CD4-positive, alpha-beta T cell (primary cell): ENCODE results near the gene LSG1. TPM values are rescaled to one million over a fixed set of nuclear protein-coding genes. Genes with fewer than 3 reads are reported as not detected.

Experiments
- ATAC-seq: fragments of 200-7000 bp; cut with Tn5 transposase; one replicate; pipeline ENCODE4 v1.10.0; 2022; ENCODE audit warnings: mild to moderate bottlenecking; ENCODE audit not compliant: poor library complexity
- CTCF ChIA-PET: fragments of 350-600 bp; sonication (Branson Sonifier 250); formaldehyde crosslinking; loops from one replicate; lab custom pipeline; 2021; ENCODE audit warnings: antibody characterized with exemption, inconsistent platforms; lab: Charles Lee
- POLR2A ChIA-PET: fragments of 350-600 bp; sonication (Branson Sonifier 250); formaldehyde crosslinking; loops from one replicate; lab custom pipeline; 2021; ENCODE audit warnings: antibody characterized with exemption, inconsistent platforms; lab: Charles Lee
- DNase-seq, 14 experiments: peaks; one replicate each; pipeline ENCODE4 v3.0.0-alpha.2; 2013 to 2020; ENCODE audit warnings: mixed read lengths in 2 of 14
- H3K27ac ChIP-seq, 2 donors: one replicate each; pipeline versions ENCODE4 v1.5.1 to v1.7.0; 2013; ENCODE audit warnings: low read length in 2 of 2, low read depth in 1 of 2, mild to moderate bottlenecking in 1 of 2
- H3K27me3 ChIP-seq, 2 experiments: 1 replicate in 1 of 2; 2 replicates in 1 of 2; pipeline versions ENCODE4 v1.6.1 to v1.7.0; 2013; ENCODE audit warnings: low read length in 2 of 2, control low read depth in 1 of 2, mild to moderate bottlenecking in 1 of 2, moderate library complexity in 1 of 2; ENCODE audit not compliant: insufficient read depth in 2 of 2, control insufficient read depth in 1 of 2
- H3K36me3 ChIP-seq: one replicate; pipeline ENCODE4 v1.6.1; 2013; ENCODE audit warnings: low read length, control low read depth; ENCODE audit not compliant: insufficient read depth
- H3K4me1 ChIP-seq: one replicate; pipeline ENCODE4 v1.6.1; 2013; ENCODE audit warnings: low read length, control low read depth; ENCODE audit not compliant: insufficient read depth
- H3K4me3 ChIP-seq: one replicate; pipeline ENCODE4 v1.5.1; 2013; ENCODE audit warnings: mild to moderate bottlenecking, low read length, moderate library complexity
- H3K9me3 ChIP-seq, 2 experiments: 1 replicate in 1 of 2; 2 replicates in 1 of 2; pipeline versions ENCODE4 v1.6.1 to v1.7.0; 2013; ENCODE audit warnings: low read length in 2 of 2, mild to moderate bottlenecking in 2 of 2, control low read depth in 1 of 2, moderate library complexity in 1 of 2; ENCODE audit not compliant: control insufficient read depth in 1 of 2, insufficient read depth in 1 of 2
- H3K27ac Mint-ChIP-seq: one replicate; pipeline ENCODE4 v1.8.0; 2020; ENCODE audit warnings: mixed read lengths
- H3K27me3 Mint-ChIP-seq: one replicate; pipeline ENCODE4 v1.8.0; 2021; ENCODE audit warnings: mixed read lengths
- H3K36me3 Mint-ChIP-seq: one replicate; pipeline ENCODE4 v1.8.0; 2021; ENCODE audit warnings: low read depth, mixed read lengths
- H3K4me1 Mint-ChIP-seq: one replicate; pipeline ENCODE4 v1.8.0; 2021; ENCODE audit warnings: low read depth, mixed read lengths
- H3K4me3 Mint-ChIP-seq: one replicate; pipeline ENCODE4 v1.8.0; 2020; ENCODE audit warnings: mild to moderate bottlenecking, mixed read lengths
- H3K9me3 Mint-ChIP-seq: one replicate; pipeline ENCODE4 v1.8.0; 2020; ENCODE audit warnings: mixed read lengths
- CTCF ChIP-seq: fragments of 200-600 bp; IDR thresholded peaks from one replicate; pipeline ENCODE4 v1.8.0; 2022; ENCODE audit warnings: antibody characterized with exemption, mild to moderate bottlenecking
- intact Hi-C, 2 experiments: fragments of 100-400 bp; cut with DNase I in 1 of 2; cut with micrococcal nuclease in 1 of 2; formaldehyde crosslinking; loops; one replicate each; pipeline versions ENCODE4 v1.15.1 to v1.9.0; 2023 to 2025; cut with DNase I, micrococcal nuclease
- total RNA-seq, 174 experiments: library from RNA in 2 of 174; stranded (reverse) in 2 of 174; gene quantifications; one replicate each; pipeline ENCODE4 v1.2.3 and lab custom pipeline; 2021 to 2026

The LSG1 gene
- total RNA-seq, 2 experiments from 2014 or later, result 37.9 to 44.6 TPM

- intact Hi-C loops, result no loop called here
- peaks cover 28% of the 10 kb centered on the region for H3K27me3 Mint-ChIP-seq
- peak overlapping the region; percentile 70 for H3K27ac Mint-ChIP-seq
- Histone ChIP-seq H3K27me3 (no peaks in the 10 kb centered on the region), H3K36me3 (no peaks in the 10 kb centered on the region), H3K4me1 (peaks cover 61% of the 10 kb centered on the region), H3K27ac (no peak overlapping the region), H3K4me3 (peak overlapping the region; percentile 74), H3K9me3 (no peaks in the 10 kb centered on the region)
- CTCF ChIA-PET, result interaction anchor here (1.7 to 4.1 kb wide), 4 partner anchors 11 to 584 kb away, joined by 5 to 32 read pairs (median 12); partner anchors contain the start of genes LSG1 and XXYLT1
- POLR2A ChIA-PET, result interaction anchor here (0.8 to 3.7 kb wide), 5 partner anchors 14 to 585 kb away, joined by 3 to 71 read pairs (median 5); partner anchors contain the start of genes LSG1 and XXYLT1
- H3K4me1 Mint-ChIP-seq, result peaks cover 50% of the 10 kb centered on the region
- H3K4me3 Mint-ChIP-seq, result peak overlapping the region; percentile 95
- no peaks in the 10 kb centered on the region for H3K36me3 Mint-ChIP-seq
- TF ChIP-seq CTCF, result no peak
- H3K9me3 Mint-ChIP-seq, result no peaks in the 10 kb centered on the region
- no peak for DNase-seq
- ATAC-seq, result no peak
These were observed 14.4 kb upstream of the LSG1 start for GRCh38 chr3:194686414-194686815.

DNA sequence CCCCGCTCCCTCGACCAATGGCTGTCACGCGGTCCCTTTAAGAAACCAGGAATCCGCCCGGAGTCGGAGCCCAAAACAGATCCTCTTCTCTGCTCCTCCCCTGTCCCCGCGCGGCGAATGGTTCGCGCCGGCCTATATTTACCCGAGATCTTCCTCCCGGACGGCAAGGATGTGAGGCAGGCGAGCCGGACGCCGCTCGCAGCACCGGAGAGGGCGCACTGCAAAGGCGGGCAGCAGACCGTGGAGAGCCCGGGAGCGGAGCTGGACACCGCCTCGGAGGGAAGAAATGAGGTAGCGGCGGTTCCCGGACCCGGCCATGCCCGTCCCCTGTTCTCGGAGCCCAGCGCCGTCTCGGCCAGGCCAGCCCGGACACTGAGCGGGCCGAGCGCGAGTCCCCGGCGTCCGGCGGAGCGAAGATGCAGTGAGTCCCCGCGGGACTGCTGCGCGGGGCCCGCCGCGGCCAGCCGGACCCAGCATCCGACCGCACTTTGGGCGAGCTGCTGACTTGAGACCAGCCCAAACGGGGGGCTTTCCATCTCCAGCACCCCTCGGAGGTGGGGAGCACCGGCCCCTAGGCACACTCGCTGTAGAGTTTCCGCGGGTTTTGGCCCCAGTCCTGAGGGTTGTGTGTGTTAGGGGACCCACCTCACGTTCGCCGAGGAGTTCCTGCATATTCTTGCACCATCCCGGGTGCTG lies 13.9 kb upstream of the LSG1 start, which contains the start of gene FAM43A:
Gene FAM43A (plus strand): TSS at position 166 of the 696 bp plus-strand sequence. CDS start 944 bp downstream, outside the sequence.
- TF ChIP-seq CTCF, result no peak
- DNase-seq, result peak; percentile 27 to 87 (median 72)

GRCh38 chr3:194685065-194685717 lies 13.2 kb upstream of the LSG1 start:
- H3K27ac ChIP-seq, result peak overlapping the region in 1 of 2 donors; percentile 10
- H3K9me3 ChIP-seq, result no peaks in the 10 kb centered on the region
- TF ChIP-seq CTCF, result no peak
- H3K36me3 ChIP-seq, result no peaks in the 10 kb centered on the region
- ATAC-seq, result no peak
- intact Hi-C loops, result no loop called here
- H3K4me3 ChIP-seq, result peak overlapping the region; percentile 74
- Mint-ChIP-seq H3K27me3 (peaks cover 28% of the 10 kb centered on the region), H3K4me1 (peaks cover 50% of the 10 kb centered on the region), H3K27ac (peak overlapping the region; percentile 65), H3K9me3 (no peaks in the 10 kb centered on the region), H3K36me3 (no peaks in the 10 kb centered on the region), H3K4me3 (peak overlapping the region; percentile 90)
- ChIA-PET CTCF (interaction anchor here (0.7 to 4.0 kb wide), 3 partner anchors 12 to 586 kb away, joined by 3 to 60 read pairs (median 3); partner anchors contain the start of genes LSG1 and XXYLT1), POLR2A (interaction anchor here (0.5 to 3.7 kb wide), 5 partner anchors 13 to 84 kb away, joined by 3 to 71 read pairs (median 5); partner anchors contain the start of gene LSG1)
- H3K27me3 ChIP-seq, result no peaks in the 10 kb centered on the region
- peak in 2 of 14 experiments; percentile 9 to 47 for DNase-seq
- peaks cover 61% of the 10 kb centered on the region for H3K4me1 ChIP-seq

More for the DNA sequence above, 13.9 kb upstream of the LSG1 start, which contains the start of gene FAM43A:
- CTCF ChIA-PET, result interaction anchor here (2.1 to 4.1 kb wide), 3 partner anchors 11 to 585 kb away, joined by 8 to 32 read pairs (median 15); partner anchors contain the start of genes LSG1 and XXYLT1
- Mint-ChIP-seq H3K9me3 (no peaks in the 10 kb centered on the region), H3K4me1 (peaks cover 50% of the 10 kb centered on the region), H3K4me3 (peak within 1 kb of the TSS; percentile 95), H3K27me3 (peaks cover 28% of the 10 kb centered on the region), H3K36me3 (no peaks in the 10 kb centered on the region), H3K27ac (peak within 1 kb of the TSS; percentile 70)
- Histone ChIP-seq H3K36me3 (no peaks in the 10 kb centered on the region), H3K27me3 (no peaks in the 10 kb centered on the region), H3K4me3 (peak within 1 kb of the TSS; percentile 74), H3K27ac (peak within 1 kb of the TSS in 1 of 2 donors; percentile 10), H3K9me3 (no peaks in the 10 kb centered on the region), H3K4me1 (peaks cover 61% of the 10 kb centered on the region)
- intact Hi-C loops, result no loop called here
- POLR2A ChIA-PET, result interaction anchor here (0.6 to 3.7 kb wide), 6 partner anchors 14 to 585 kb away, joined by 3 to 71 read pairs (median 4); partner anchors contain the start of genes LSG1 and XXYLT1
- peak; percentile 32 for ATAC-seq
